ENCODE data around the gene LYRM4.

The LYRM4 gene

GRCh38 chr6:5202941-5203340, 57.8 kb downstream of the LYRM4 start:
- DNase-seq, result no peak

- DNase-seq, result no peak
Measured at GRCh38 chr6:5202206-5202605, 58.5 kb downstream of the LYRM4 start.

- DNase-seq, result no peak
Measured at GRCh38 chr6:5201271-5201670, 59.5 kb downstream of the LYRM4 start.

- no peak for DNase-seq
Measured at GRCh38 chr6:5199702-5200101, 61.0 kb downstream of the LYRM4 start.

GRCh38 chr6:5199283-5199682, 61.5 kb downstream of the LYRM4 start:
- DNase-seq, result no peak

- DNase-seq, result no peak
Measured at GRCh38 chr6:5197084-5197483, 63.7 kb downstream of the LYRM4 start.

GRCh38 chr6:5192135-5192794, 68.5 kb downstream of the LYRM4 start:
- DNase-seq, result no peak

- DNase-seq, result no peak
Measured at GRCh38 chr6:5191722-5192121, 69.0 kb downstream of the LYRM4 start.

GRCh38 chr6:5191222-5191621, 69.5 kb downstream of the LYRM4 start:
- no peak for DNase-seq

- no peak for DNase-seq
Measured at GRCh38 chr6:5190507-5190906, 70.2 kb downstream of the LYRM4 start.

- DNase-seq, result no peak
Measured at GRCh38 chr6:5188646-5189045, 72.1 kb downstream of the LYRM4 start.

- no peak for DNase-seq
Measured at GRCh38 chr6:5184878-5185277, 75.9 kb downstream of the LYRM4 start.

GRCh38 chr6:5184218-5184617, 76.5 kb downstream of the LYRM4 start:
- DNase-seq, result no peak

- no peak for DNase-seq
Measured at GRCh38 chr6:5181510-5182317, 79.0 kb downstream of the LYRM4 start.

- DNase-seq, result no peak
Measured at GRCh38 chr6:5180636-5181035, 80.1 kb downstream of the LYRM4 start.

- no peak for DNase-seq
Measured at GRCh38 chr6:5179917-5180316, 80.8 kb downstream of the LYRM4 start.

- no peak for DNase-seq
Measured at GRCh38 chr6:5178806-5179205, 81.9 kb downstream of the LYRM4 start.

GRCh38 chr6:5175635-5176034, 85.1 kb downstream of the LYRM4 start:
- no peak for DNase-seq

- DNase-seq, result no peak
Measured at GRCh38 chr6:5174756-5175549, 85.8 kb downstream of the LYRM4 start.

- peak; percentile 11 for DNase-seq
Measured at GRCh38 chr6:5174244-5174643, 86.5 kb downstream of the LYRM4 start.

- DNase-seq, result no peak
Measured at GRCh38 chr6:5173810-5174209, 86.9 kb downstream of the LYRM4 start.

- no peak for DNase-seq
Measured at GRCh38 chr6:5172897-5173474, 87.8 kb downstream of the LYRM4 start.

GRCh38 chr6:5172041-5172653, 88.6 kb downstream of the LYRM4 start:
- peak; percentile 7 for DNase-seq

Data from NCI-H1436 (cell line).